ENCODE results near the gene CCZ1B. TPM values are rescaled to one million over a fixed set of nuclear protein-coding genes. Genes with fewer than 3 reads are reported as not detected.
"Not testable (repeated sequence)": the region's sequence is repeated elsewhere in the genome, so short reads cannot be mapped to it uniquely, and the experiment has no call there.

Gene CCZ1B
- 75.2 and 84.2 TPM in 2 replicates for total RNA-seq

DNA sequence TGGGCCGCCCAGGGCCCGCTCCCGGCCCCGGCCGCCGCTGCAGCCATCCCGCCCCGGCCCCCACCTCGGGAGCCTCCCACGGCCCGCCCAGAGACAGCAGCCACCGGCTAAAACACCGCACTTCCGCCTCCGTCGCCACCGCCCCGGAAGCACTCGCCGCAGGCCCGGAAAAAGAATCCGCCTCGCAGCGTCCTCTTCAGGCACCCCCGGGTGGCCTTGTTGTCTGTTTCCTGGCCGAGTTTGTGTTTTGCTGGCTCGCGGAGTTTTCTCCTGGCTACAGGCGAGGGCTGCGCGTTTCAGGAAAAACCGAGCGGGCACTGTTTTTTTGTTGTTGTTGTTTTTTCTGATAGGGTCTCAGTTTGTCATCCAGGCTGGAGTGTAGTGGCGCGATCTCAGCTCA is at the start of gene CCZ1B:
CCZ1B (minus strand) TSS at position 125 of the 400 bp plus-strand sequence; CDS start at position 47, 78 bp downstream.
- H3K27me3 Mint-ChIP-seq; H3K4me1 Mint-ChIP-seq; intact Hi-C loops (cut with micrococcal nuclease); CTCF ChIA-PET; H3K9me3 Mint-ChIP-seq; POLR2A ChIA-PET: not testable (repeated sequence)
- DNase-seq (peak; percentile 80), ATAC-seq (ENCODE audit: low read depth) (peak; percentile 95)
- H3K36me3 Mint-ChIP-seq (ENCODE audit: low read depth) = peaks cover 13% of the 10 kb centered on the region
- H3K4me3 Mint-ChIP-seq = peak within 1 kb of the TSS; percentile 96
- H3K27ac Mint-ChIP-seq = peak within 1 kb of the TSS; percentile 95

DNA sequence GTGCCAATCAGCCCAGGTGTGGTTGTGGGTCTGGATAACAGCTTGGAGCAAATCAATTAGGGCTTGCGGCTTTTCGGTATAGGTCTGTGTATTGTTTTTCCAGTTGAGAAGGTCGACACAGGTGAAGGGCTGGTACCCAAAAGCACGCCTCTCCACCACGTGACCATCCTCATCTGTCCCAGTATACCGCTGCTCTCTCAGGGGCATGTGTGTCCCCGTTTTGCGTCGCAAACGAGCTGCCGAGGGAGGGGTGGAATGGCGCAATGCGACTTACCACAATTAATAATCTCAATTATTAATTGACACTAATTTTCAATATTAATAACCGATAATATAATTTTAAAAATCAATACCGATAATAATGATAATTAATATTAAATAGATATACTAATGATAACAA is 48.9 kb upstream of the CCZ1B start:
- H3K27me3 Mint-ChIP-seq = peaks cover 14% of the 10 kb centered on the region
- H3K4me1 Mint-ChIP-seq; H3K36me3 Mint-ChIP-seq (ENCODE audit: low read depth); H3K27ac Mint-ChIP-seq; intact Hi-C loops (cut with micrococcal nuclease); POLR2A ChIA-PET; H3K9me3 Mint-ChIP-seq; CTCF ChIA-PET; DNase-seq; H3K4me3 Mint-ChIP-seq; ATAC-seq (ENCODE audit: low read depth): not testable (repeated sequence)

DNA sequence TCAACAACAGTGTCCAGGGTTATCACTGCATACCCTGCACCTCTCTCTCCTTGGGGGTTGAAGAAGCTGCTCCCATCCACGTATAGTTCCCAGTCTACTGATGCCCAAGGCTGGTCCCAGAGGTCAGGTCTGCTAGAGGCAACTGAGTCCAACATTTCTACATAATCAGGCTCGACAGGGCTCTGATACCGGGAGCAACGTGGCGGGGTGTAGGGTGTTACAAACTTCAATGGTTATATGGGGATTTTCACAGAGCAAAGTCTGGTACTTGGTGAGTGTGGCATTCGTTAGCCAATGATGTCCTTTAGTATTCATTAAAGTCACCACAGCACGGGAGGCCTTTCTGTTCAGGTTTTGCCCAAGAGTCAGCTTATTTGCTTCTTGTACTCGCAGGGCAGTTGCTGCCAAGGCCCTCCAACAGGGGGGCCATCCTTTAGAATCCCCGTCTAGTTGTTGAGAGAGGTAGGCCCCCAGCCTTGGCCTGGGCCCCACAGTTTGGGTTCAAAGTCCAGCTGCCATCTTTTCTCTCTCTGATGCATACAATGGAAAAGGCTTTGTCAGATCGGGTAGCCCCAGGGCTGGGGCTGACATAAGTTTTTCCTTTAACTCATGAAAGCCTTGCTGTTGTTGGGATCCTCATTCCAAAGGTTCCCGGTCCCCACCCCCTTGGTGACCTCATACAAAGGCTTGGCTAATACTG is 46.3 kb upstream of the CCZ1B start:
- ATAC-seq (ENCODE audit: low read depth); H3K27ac Mint-ChIP-seq; intact Hi-C loops (cut with micrococcal nuclease); H3K4me1 Mint-ChIP-seq; CTCF ChIA-PET; POLR2A ChIA-PET; DNase-seq; H3K4me3 Mint-ChIP-seq; H3K9me3 Mint-ChIP-seq; H3K36me3 Mint-ChIP-seq (ENCODE audit: low read depth): not testable (repeated sequence)
- H3K27me3 Mint-ChIP-seq = peaks cover 13% of the 10 kb centered on the region

DNA sequence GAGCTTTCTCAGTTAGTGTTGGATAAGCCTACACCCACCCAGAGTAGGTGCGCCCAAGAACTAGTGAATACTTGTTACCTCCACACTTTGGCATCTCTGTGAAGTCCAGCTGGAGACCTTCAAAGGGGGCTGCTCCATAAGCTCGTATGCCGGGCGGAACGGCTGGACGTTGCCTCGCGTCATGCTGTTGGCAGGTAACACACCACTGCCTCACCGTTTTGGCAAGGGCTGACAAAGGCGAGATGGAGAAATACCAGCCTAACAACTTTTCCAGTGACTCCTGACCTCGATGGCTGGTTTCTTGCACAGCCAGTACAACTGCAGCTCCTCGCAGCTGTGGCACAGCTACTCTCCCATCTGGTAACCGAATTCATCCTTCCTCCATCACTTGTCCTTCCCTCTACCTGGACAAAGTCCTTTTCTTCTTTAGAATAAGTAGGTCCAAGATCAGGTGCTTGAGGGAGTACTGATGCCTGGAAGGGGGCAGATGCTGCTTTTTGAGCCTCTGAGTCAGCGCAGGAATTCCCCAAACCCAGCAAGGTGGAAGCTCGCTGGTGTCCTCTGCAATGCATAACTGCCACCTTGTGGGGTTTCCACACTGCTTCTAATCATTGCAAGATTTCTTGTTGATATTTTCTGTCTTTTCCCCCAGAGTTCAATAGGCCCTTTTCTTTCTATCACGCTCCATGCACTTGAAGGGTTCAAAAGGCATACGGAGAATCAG is 45.5 kb upstream of the CCZ1B start:
- DNase-seq; ATAC-seq (ENCODE audit: low read depth); H3K27ac Mint-ChIP-seq; H3K36me3 Mint-ChIP-seq (ENCODE audit: low read depth); H3K4me3 Mint-ChIP-seq; H3K9me3 Mint-ChIP-seq; intact Hi-C loops (cut with micrococcal nuclease); POLR2A ChIA-PET; H3K4me1 Mint-ChIP-seq; CTCF ChIA-PET: not testable (repeated sequence)
- H3K27me3 Mint-ChIP-seq = peaks cover 20% of the 10 kb centered on the region

DNA sequence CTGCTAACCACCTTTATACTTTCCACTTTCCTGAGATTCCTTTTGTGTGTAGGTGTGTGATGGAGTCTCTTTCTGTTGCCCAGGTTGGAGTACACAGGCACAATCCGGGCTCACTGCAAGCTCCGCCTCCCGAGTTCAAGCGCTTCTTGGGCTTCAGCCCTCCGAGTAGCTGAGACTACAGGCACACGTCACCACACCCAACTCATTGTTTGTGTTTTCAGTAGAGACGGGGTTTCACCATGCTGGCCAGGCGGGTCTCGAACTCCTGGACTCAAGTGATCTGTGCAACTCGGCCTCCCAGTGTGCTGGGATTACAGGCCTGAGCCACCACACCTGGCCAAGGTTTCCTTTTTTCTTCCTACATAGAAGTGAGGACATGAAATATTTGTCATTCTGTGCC is 38.7 kb upstream of the CCZ1B start:
- POLR2A ChIA-PET; H3K27ac Mint-ChIP-seq; H3K4me3 Mint-ChIP-seq; ATAC-seq (ENCODE audit: low read depth); intact Hi-C loops (cut with micrococcal nuclease); H3K4me1 Mint-ChIP-seq; H3K9me3 Mint-ChIP-seq; DNase-seq; H3K36me3 Mint-ChIP-seq (ENCODE audit: low read depth); CTCF ChIA-PET: not testable (repeated sequence)
- H3K27me3 Mint-ChIP-seq = peaks cover 23% of the 10 kb centered on the region

DNA sequence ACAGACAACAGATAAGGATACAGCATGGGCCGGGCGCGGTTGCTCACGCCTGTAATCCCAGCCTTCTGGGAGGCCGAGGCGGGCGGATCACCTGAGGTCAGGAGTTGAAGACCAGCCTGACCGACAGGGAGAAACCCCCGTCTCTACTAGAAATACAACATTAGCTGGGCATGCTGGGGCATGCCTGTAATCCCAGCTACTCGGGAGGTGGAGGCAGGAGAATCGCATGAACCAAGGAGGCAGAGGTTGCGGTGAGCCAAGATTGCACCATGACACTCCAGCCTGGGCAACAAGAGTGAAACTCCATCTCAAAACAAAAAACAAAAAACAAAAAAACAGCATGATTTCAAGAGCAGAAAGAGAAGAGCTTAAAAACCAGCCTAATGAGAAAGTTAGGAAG is 38.1 kb upstream of the CCZ1B start:
- H3K4me1 Mint-ChIP-seq; DNase-seq; H3K9me3 Mint-ChIP-seq; POLR2A ChIA-PET; H3K36me3 Mint-ChIP-seq (ENCODE audit: low read depth); ATAC-seq (ENCODE audit: low read depth); H3K4me3 Mint-ChIP-seq; CTCF ChIA-PET; intact Hi-C loops (cut with micrococcal nuclease); H3K27ac Mint-ChIP-seq: not testable (repeated sequence)
- peaks cover 23% of the 10 kb centered on the region for H3K27me3 Mint-ChIP-seq

DNA sequence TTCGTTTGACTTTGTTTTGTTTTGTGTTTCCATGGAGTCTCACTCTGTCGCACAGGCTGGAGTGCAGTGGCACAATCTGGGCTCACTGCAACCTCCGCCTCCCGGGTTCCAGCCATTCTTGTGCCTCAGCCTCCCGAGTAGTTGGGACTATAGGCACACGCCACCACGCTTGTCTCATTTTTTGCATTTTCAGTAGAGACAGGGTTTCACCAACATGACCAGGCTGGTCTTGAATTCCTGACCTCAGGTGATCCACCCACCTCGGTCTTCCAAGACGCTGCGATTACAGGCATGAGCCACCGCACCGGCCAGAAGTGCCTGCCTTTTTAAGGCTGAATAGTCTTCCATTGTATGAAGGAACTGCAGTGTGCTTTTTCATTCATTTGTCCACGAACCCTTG is 36.8 kb upstream of the CCZ1B start:
- POLR2A ChIA-PET, H3K4me1 Mint-ChIP-seq, H3K27ac Mint-ChIP-seq: not testable (repeated sequence)

DNA sequence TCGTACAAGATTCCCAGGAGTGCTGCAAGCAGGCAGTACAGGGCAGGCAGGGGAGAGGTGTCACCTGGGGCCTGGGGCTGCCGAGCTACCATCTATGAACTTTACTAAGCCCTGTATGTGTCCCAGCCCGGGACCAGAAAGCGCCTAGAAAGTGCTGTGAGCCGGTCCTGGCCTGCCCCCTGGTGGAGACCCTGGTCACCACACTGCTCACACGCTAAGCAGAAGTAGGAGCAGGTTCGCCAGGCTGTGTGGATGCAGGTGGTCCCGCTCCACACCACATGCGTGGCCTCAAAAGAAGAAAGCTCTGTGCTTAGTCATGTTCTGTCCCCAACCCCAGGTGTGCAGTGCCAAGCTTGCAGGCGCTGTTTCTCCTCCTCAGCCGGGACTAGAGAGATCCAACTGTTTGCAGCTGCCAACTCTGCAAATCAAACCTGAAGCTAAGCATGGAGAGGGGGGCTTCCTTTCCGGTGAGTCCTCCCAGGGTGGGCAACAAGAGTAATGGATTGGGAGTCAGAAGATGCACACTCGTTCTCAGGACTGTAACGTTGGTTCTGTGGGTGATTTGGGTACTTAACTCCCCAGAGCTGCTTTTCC is 31.7 kb upstream of the CCZ1B start:
- H3K4me3 Mint-ChIP-seq; POLR2A ChIA-PET; H3K9me3 Mint-ChIP-seq; ATAC-seq (ENCODE audit: low read depth); H3K27me3 Mint-ChIP-seq; H3K36me3 Mint-ChIP-seq (ENCODE audit: low read depth); H3K4me1 Mint-ChIP-seq; H3K27ac Mint-ChIP-seq: not testable (repeated sequence)
- intact Hi-C loops (cut with micrococcal nuclease) = loop anchor here (1.0 to 5.0 kb wide), 2 partner anchors 271 to 342 kb away; no protein-coding TSS in a partner anchor
- CTCF ChIA-PET = interaction anchor here (1.4 kb wide), 1 partner anchor 342 kb away, joined by 5 read pairs; no protein-coding TSS in a partner anchor
- DNase-seq = peak; percentile 66

More for the DNA sequence above, 36.8 kb upstream of the CCZ1B start:
- H3K36me3 Mint-ChIP-seq (ENCODE audit: low read depth); DNase-seq; H3K4me3 Mint-ChIP-seq; intact Hi-C loops (cut with micrococcal nuclease); H3K9me3 Mint-ChIP-seq; CTCF ChIA-PET; ATAC-seq (ENCODE audit: low read depth): not testable (repeated sequence)
- peaks cover 23% of the 10 kb centered on the region for H3K27me3 Mint-ChIP-seq

DNA sequence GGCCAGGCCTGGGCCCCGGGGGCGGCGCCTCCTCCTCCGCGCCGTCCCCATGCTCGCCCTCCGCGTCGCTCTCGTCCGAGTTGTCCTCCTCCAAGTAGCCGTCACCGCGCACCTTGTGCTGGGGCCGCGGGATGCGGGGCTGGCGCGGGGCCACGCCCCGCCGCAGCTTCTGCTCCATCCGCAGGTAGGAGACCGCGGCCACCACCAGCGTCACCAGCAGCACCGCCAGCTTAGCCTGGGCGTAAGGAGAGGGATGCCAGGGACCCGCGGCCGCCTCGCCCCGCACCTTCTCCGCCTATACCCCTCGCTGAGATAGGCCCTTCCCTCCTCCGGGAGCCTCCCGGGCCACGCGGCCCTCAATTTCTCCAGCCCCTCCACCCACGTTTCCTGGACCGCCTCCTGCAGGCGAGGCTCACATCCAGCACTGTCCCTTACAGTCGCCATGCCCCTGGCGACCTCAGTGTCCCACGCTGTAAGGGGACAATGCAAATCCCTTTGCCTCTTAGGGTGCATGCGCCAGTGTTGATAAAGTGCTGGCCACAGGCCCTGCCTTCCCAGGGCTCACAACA is 29.6 kb upstream of the CCZ1B start:
- H3K27me3 Mint-ChIP-seq, POLR2A ChIA-PET: not testable (repeated sequence)
- intact Hi-C loops (cut with micrococcal nuclease) = loop anchor here (5.0 kb wide), 1 partner anchor 268 kb away; no protein-coding TSS in a partner anchor

DNA sequence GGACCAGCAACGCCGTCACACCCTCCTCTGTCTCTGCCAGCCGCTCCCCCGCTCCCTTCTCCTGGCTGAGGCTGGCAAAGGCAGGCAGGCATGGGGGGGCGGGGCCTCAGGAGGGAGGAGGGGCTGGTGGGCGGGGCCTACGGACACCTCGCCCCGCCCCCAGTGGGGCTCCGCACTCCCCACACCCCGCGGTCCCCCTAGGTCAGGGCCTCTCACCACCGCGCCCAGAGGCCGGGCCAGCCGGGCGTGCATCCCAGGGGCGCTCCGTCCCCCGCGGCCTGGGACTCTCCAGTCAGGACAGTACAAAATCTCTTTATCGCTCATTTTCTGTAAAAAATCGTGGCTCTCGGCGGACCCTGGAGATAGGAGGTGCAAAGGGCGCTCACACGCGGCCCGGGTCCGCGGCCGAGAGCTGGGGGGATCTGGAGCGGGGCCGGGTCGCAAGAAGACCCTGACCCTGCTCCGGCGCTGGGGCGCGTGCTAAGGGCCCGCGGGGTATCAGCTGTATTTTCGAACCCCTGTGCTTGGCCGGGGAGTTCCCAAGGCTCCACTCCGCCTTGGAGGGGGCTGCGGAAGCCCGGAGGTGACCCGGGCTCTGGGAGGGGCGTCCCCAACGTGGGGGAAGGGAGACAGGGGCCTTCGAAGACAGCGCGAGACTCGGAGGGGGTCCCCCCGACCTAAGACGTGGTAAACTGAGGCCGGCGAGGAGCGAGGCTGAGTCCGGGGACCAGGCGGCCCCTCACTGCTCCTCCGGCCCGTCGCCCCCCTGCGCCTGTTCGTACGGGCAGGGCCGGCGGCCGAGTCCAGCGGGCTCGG is 28.9 kb upstream of the CCZ1B start:
- H3K9me3 Mint-ChIP-seq; H3K36me3 Mint-ChIP-seq (ENCODE audit: low read depth); H3K4me1 Mint-ChIP-seq; H3K27me3 Mint-ChIP-seq; H3K27ac Mint-ChIP-seq; POLR2A ChIA-PET; ATAC-seq (ENCODE audit: low read depth); CTCF ChIA-PET: not testable (repeated sequence)
- DNase-seq = peak; percentile 24
- intact Hi-C loops (cut with micrococcal nuclease) = loop anchor here (5.0 kb wide), 1 partner anchor 268 kb away; no protein-coding TSS in a partner anchor
- H3K4me3 Mint-ChIP-seq = peak overlapping the region; percentile 75

More for the DNA sequence above, 29.6 kb upstream of the CCZ1B start:
- H3K27ac Mint-ChIP-seq; DNase-seq; H3K4me1 Mint-ChIP-seq; ATAC-seq (ENCODE audit: low read depth); H3K36me3 Mint-ChIP-seq (ENCODE audit: low read depth); H3K9me3 Mint-ChIP-seq: not testable (repeated sequence)
- H3K4me3 Mint-ChIP-seq = peak overlapping the region; percentile 82
- CTCF ChIA-PET = interaction anchor here (1.0 kb wide), 1 partner anchor 339 kb away, joined by 4 read pairs; no protein-coding TSS in a partner anchor

DNA sequence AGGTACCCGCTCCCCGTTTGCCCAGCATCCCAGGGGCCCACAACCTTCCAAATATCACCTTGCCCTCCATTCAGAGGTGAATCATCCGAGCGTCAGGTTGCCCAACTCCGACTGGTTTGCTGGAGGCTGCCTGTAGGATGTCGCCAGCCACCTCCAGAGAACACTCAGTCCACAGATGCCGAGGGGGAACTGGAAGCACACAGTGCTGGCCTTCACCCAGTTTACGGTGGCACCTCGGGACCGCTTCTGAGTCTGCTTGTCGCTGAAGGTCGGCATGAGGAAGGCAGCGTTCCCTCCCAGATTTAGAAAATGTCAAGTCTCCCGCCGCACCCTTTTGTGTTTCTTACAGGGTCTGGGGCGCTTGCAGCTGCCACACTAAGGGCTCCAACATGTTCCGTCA is 27.6 kb upstream of the CCZ1B start:
- H3K27ac Mint-ChIP-seq; intact Hi-C loops (cut with micrococcal nuclease); ATAC-seq (ENCODE audit: low read depth); CTCF ChIA-PET; POLR2A ChIA-PET; DNase-seq; H3K9me3 Mint-ChIP-seq; H3K4me1 Mint-ChIP-seq; H3K27me3 Mint-ChIP-seq; H3K36me3 Mint-ChIP-seq (ENCODE audit: low read depth): not testable (repeated sequence)
- peak overlapping the region; percentile 55 for H3K4me3 Mint-ChIP-seq
